ENCODE measurements around the gene DNAJB1.
A peak's percentile ranks its signal among the peaks of the same experiment; 100 is the strongest.
"Not testable (repeated sequence)": the region's sequence is repeated elsewhere in the genome, so short reads cannot be mapped to it uniquely, and the experiment has no call there.

DNAJB1 gene

DNA sequence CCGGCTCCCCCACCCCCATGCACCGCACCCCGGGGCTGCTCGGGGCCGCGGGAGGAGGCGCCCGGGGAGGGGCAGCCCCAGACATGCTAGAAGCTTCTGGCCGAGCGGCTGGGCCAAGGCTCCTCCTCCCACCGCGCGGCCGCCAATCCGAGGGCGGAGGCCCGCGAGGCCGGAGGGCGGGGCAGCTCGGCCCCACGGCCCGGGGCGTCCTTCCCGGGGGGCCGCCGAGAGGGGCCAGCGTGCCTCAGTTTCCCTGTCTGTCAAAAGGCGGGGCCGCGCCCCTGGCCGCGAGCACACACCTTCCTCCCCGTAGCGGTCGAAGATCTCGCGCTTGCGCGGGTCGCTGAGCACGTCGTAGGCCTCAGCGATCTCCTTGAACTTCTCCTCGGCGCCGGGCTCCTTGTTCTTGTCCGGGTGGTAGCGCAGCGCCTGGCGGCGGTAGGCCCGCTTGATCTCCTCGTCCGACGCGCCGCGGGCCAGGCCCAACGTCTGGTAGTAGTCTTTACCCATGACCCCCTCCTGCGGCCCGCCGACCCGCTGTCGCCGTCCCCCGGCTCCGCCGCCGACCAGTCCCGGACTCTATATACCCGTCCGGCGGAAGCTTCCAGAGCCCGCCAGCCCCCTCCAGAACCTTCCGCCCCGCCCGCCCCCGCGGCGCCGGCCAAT is at the start of gene DNAJB1:
DNAJB1 (minus strand) TSS at position 558 of the 666 bp plus-strand sequence; CDS start at position 510, 48 bp downstream.
- DNase-seq (ENCODE audit: low read depth in 3 of 3): peak; percentile 37 to 55 (median 46)

- no peak for DNase-seq (ENCODE audit: low read depth in 3 of 3)
Measured at GRCh38 chr19:14567079-14567478, 48.9 kb upstream of the DNAJB1 start.

DNA sequence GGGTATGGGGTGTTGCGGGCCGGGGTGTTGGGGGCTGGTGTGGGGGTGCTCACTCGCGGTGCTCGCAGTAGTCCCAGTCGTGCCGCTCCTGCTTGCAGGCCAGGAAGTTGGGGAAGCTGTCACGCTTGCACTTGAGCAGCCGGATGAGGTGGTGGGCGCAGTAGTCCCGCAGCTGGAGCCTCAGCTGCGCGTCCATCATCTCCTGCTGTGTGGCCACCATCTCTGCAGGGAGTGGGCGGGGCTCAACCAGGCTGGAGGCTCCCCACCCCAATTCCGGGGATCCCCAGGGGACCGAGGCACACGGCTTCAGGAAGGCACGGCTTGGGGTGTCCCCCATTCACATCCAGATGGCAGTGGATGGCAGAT is 48.5 kb upstream of the DNAJB1 start:
- DNase-seq (ENCODE audit: low read depth in 3 of 3): no peak

DNA sequence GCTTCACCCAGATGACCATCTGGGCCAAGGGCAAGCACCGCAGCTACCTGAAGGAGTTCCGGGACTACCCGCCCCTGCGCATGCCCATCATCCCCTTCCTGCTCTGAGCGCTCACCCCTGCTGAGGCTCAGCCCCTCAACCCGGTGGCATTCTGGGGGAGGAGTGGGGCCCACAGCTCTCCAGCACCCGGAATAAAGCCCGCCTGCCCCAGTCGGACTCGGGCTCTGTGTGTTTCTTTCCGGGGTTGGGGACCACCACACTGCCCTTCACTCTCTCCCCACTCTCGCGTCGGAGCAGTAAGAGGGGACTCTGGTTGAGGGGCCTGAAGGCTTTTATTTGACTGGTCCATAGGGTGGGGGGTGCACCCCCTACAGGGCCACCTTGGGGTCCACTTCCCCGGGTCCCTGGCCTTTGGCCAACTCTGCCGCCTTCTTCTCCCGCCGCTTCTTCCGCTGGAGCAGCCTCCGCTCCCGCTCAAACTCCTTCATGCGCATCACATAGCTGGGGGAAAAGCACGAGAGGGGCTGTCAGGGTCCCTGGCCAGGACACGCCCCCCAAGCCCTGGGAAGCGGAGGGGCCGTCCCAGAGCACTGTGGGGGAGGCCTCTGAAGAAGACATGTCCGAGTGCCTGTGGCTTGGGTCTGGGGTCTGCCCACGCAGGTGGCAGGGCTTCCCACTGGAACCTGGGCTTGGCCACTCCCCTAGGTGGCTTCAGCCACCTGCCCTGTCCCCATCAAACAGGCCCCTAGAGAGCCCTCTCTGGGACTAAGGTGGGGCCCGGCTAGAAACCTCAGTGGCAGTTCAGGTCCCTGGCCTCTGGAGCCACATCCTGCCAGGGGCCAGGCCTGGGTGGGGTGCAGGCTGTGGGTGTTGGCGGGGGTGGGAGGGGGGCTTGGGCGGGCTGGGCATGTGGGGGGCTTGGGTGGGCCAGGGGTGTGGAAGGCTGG is 47.8 kb upstream of the DNAJB1 start:
- no peak for DNase-seq (ENCODE audit: low read depth in 3 of 3)

- no peak for DNase-seq (ENCODE audit: low read depth in 3 of 3)
Measured at GRCh38 chr19:14565298-14565679, 47.1 kb upstream of the DNAJB1 start.

GRCh38 chr19:14564652-14565297 is 46.6 kb upstream of the DNAJB1 start:
- not testable (repeated sequence) for DNase-seq (ENCODE audit: low read depth in 3 of 3)

- peak in 1 of 3 experiments; percentile 26 for DNase-seq (ENCODE audit: low read depth in 3 of 3)
Measured at GRCh38 chr19:14563989-14564651, 45.9 kb upstream of the DNAJB1 start.

DNA sequence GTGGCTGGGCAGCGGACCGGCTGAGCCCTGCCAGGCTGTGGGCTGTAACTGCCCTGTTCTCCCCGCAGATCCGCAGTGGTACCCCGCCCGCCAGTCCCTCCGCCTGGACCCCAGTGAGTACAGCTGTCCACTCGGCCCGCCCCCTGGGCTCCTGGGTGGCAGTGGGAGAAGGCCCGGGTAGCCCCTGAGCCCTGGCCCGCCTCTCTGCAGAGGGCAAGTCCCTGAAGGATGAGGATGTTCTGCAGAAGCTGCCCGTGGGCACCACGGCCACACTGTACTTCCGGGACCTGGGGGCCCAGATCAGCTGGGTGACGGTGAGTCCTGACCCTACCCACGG is 45.4 kb upstream of the DNAJB1 start:
- no peak for DNase-seq (ENCODE audit: low read depth in 3 of 3)

DNA sequence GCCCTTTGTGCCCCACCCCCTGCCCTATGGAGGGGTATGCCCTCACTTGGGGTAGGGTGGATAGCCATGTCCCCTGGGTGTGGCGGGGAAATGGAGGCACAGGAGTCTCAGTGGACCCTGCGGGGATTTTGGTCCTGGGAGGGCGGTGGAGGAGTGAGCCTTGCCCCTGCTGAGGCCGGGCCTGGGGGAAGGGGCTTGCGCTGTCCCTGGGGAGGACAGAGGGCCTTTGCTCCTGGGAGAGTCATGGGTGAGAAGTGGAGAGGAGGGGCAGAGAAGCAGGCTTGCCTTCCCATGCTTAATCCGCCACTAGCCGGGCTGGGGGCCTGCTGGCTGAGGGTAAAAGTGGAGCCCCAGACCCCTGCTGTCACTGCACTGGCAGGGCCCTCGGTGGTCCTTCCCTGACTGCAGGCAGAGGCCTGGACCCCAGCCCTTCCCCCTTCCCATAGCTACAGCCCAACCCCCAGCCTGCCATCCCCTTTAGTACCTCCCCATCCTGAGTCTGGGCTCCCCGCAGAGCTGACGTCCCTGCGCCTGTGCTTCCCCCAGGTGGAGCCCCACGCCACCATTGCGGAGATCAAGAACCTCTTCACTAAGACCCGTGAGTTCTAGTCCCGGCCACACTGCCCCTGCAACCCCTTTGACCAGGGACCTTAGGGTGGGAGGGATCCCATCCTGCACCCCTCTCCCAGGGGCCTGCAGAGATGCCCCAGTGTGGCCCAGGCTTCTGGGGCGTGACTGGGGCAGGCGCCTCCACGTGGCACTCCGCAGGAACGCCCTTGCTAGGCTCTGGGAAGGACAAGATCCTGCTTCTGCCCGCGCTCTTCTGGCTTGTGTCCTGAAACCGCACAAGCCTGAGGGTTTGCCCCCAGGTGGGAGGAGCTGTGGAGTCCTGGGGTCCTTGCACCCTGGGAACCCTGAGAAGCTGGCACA is 44.7 kb upstream of the DNAJB1 start:
- DNase-seq (ENCODE audit: low read depth in 3 of 3): no peak

DNA sequence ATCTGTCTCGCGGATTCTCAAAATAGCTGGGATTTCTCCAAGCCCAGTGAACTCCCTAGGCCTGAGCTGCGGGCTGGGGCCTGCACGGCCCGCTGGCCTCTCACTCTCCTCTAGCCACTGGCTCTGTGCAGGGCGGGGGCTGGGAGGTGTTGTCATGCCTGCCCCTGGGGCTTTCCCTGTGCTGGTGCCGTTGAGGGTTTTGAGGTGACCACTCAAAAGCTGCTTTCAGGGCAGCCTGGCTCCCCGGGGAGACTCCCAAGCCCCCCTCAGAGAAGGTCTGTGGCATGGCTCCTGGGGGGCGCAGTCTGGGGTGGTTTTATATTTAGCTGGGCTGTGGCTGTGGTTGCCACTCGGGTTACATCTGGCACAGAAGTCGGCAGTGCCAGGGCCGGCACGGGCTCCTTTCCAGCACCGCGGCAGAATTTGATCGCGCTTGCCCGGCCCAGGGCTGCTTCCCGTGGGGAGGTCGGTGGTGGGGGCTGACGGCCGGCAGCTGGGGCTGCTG is 43.7 kb upstream of the DNAJB1 start:
- DNase-seq (ENCODE audit: low read depth in 3 of 3): no peak

GRCh38 chr19:14561249-14561648 is 43.1 kb upstream of the DNAJB1 start:
- no peak for DNase-seq (ENCODE audit: low read depth in 3 of 3)

- DNase-seq (ENCODE audit: low read depth in 3 of 3): no peak
Measured at GRCh38 chr19:14560776-14561108, 42.5 kb upstream of the DNAJB1 start.

DNA sequence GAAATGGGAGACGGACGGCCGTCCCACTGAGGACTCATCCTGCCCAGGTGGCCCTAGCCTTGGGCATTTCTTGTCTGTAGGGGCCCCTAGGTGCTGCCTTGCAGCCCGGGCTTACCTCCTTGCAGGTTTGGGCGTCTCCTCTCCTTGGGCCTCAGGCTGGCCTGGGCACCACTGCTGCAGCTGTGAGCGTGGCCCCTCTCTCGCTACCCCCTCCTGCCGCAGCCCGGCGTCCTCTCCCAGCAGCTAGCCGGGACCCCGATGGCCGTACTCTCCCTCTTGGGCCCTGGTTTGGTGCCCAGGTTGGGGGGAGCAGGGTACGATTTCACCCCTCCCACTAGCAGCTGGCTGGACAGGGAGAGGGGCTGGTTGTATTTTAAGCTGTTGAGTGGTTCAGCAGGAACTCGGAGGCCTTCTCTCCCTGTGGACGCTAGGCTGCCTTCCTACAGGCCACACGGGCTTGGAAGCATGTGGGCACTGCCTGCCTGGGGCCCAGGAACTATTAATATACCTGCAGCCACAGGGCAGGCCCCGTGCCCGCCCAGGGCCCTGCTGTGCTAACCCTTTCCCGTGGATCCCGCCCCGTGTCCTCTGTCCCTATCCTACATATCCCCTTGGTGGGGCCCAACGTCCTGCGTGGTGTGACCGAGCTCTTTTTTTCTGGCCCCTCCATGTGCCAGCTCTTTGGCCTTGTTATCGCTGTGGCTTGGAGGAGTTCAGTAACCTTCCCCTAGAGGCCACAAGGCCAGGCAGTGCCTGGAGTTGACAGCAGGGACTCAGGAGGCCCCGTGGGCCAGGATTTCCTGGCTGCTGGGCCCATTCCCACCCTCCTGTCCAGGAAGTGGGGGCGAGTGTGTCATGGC is 41.9 kb upstream of the DNAJB1 start:
- no peak for DNase-seq (ENCODE audit: low read depth in 3 of 3)

- no peak for DNase-seq (ENCODE audit: low read depth in 3 of 3)
Measured at GRCh38 chr19:14558370-14559066, 40.3 kb upstream of the DNAJB1 start.

DNA sequence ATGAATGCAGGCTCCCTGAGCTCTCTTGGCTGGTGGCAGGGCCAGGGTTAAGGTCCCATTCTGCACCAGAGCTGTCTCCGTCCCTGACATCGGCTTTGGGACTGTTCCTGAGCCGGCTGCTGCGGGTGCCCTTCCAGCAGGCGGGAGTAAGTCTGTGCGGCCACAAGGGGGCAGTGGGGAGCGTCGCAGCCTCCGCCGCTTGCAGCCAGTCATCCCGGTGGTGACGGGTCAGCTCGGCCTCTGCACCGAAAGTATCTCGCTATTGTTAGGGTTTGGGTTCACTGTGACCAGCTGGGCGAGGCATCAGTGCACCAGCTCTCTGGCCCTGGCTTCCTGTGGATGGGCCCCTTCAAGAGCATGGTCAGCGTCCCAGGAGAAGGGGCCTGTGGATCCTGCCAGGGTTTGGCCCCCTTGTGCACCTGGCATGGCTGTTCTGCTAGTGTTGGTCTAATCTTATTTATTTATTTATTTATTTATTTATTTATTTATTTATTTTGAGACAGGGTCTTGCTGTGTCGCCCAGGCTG is 38.5 kb upstream of the DNAJB1 start:
- DNase-seq (ENCODE audit: low read depth in 3 of 3): peak; percentile 42 to 53 (median 46)

- DNase-seq (ENCODE audit: low read depth in 3 of 3): no peak
Measured at GRCh38 chr19:14555918-14556661, 37.9 kb upstream of the DNAJB1 start.

GRCh38 chr19:14554382-14554812 is 36.2 kb upstream of the DNAJB1 start:
- DNase-seq (ENCODE audit: low read depth in 3 of 3): no peak

- no peak for DNase-seq (ENCODE audit: low read depth in 3 of 3)
Measured at GRCh38 chr19:14553939-14554243, 35.7 kb upstream of the DNAJB1 start.

Data from stimulated activated CD4-positive, alpha-beta T cell treated with anti-CD3 and anti-CD28 coated beads, TNF-alpha, amount 100 ng/mL, for 4 hours (primary cell).